COR-L47 (cell line): ENCODE results near the gene CFAP54.

ENCODE experiments used
- DNase-seq: peaks from one replicate; lab custom pipeline; 2025; lab: John Stamatoyannopoulos, UW

CFAP54 gene

GRCh38 chr12:96886998-96887677 is 397.8 kb downstream of the CFAP54 start:
- no peak for DNase-seq

- DNase-seq, result no peak
Measured at GRCh38 chr12:96889273-96889933, 400.0 kb downstream of the CFAP54 start.

GRCh38 chr12:96890331-96890730 is 401.0 kb downstream of the CFAP54 start:
- DNase-seq, result no peak

GRCh38 chr12:96892104-96892503 is 402.7 kb downstream of the CFAP54 start:
- DNase-seq, result no peak

GRCh38 chr12:96897421-96897820 is 408.0 kb downstream of the CFAP54 start:
- no peak for DNase-seq

- no peak for DNase-seq
Measured at GRCh38 chr12:96901175-96901574, 411.8 kb downstream of the CFAP54 start.

GRCh38 chr12:96902076-96902475 is 412.7 kb downstream of the CFAP54 start:
- no peak for DNase-seq

- no peak for DNase-seq
Measured at GRCh38 chr12:96906498-96906848, 417.1 kb downstream of the CFAP54 start.

GRCh38 chr12:96906849-96907670 is 417.7 kb downstream of the CFAP54 start, which contains the start of gene NEDD1:
TSS of gene NEDD1 (plus strand) at chr12:96907257. CDS start at chr12:96909760, 2,503 bp downstream.
- peak; percentile 74 for DNase-seq

- peak; percentile 38 for DNase-seq
Measured at GRCh38 chr12:96907671-96908422, 418.5 kb downstream of the CFAP54 start.

- DNase-seq, result no peak
Measured at GRCh38 chr12:96908423-96908675, 419.0 kb downstream of the CFAP54 start.

- no peak for DNase-seq
Measured at GRCh38 chr12:96912261-96912660, 422.9 kb downstream of the CFAP54 start.

GRCh38 chr12:96912943-96913342 is 423.6 kb downstream of the CFAP54 start:
- DNase-seq, result no peak

- DNase-seq, result no peak
Measured at GRCh38 chr12:96919510-96920210, 430.3 kb downstream of the CFAP54 start.
